Astrocyte of the cerebellum (primary cell): ENCODE results near the gene CMTM3.

Source experiments
- DNase-seq: peaks from one replicate; pipeline ENCODE4 v3.0.0-alpha.2; 2011; ENCODE audit warnings: low read depth
- H3K4me3 ChIP-seq: 2 replicates; pipeline ENCODE4 v1.5.1; 2011; ENCODE audit warnings: mild to moderate bottlenecking, low read depth, low read length, moderate library complexity
- in situ Hi-C: cut with HindIII; loops from 2 replicates; pipeline ENCODE4 v1.10.0; 2017; ENCODE audit warnings: low sequenced_read_pairs
- TF ChIP-seq, protein P1 (sequence below): IDR thresholded peaks from 2 replicates; pipeline ENCODE4 v1.5.1; 2012; ENCODE audit warnings: low read length, low read depth, moderate library complexity, mild to moderate bottlenecking; ENCODE audit errors: missing control alignments

The CMTM3 gene

GRCh38 chr16:66574531-66574930 is 30.0 kb upstream of the CMTM3 start:
- H3K4me3 ChIP-seq, result no peak overlapping the region
- TF ChIP-seq, protein P1, sequence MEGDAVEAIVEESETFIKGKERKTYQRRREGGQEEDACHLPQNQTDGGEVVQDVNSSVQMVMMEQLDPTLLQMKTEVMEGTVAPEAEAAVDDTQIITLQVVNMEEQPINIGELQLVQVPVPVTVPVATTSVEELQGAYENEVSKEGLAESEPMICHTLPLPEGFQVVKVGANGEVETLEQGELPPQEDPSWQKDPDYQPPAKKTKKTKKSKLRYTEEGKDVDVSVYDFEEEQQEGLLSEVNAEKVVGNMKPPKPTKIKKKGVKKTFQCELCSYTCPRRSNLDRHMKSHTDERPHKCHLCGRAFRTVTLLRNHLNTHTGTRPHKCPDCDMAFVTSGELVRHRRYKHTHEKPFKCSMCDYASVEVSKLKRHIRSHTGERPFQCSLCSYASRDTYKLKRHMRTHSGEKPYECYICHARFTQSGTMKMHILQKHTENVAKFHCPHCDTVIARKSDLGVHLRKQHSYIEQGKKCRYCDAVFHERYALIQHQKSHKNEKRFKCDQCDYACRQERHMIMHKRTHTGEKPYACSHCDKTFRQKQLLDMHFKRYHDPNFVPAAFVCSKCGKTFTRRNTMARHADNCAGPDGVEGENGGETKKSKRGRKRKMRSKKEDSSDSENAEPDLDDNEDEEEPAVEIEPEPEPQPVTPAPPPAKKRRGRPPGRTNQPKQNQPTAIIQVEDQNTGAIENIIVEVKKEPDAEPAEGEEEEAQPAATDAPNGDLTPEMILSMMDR, result no peak
- in situ Hi-C loops, result no loop called here
- DNase-seq, result no peak

DNA sequence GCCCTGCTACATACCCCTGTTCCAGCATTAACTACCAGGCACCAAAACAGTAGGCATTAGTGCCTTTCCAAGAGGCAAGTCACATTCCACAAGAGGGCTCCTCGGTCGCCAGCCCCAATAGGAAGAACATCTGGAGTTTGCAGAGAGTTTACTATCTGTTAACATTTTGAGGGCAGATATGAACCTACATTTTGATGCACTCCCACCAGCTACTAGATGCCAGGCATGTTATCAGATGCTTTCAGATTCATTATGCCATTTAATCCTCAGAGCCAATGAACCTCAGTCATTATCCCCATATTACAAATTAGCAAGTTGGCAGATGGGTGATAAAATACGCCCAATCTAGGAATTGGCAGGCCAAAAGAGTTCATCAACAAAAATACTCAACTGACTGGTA is 29.4 kb upstream of the CMTM3 start:
- no peak for DNase-seq
- H3K4me3 ChIP-seq, result no peak overlapping the region
- TF ChIP-seq, protein P1, result no peak
- in situ Hi-C loops, result loop anchor here (25.0 kb wide), 1 partner anchor 163 kb away; no protein-coding TSS in a partner anchor

- in situ Hi-C loops, result loop anchor here (25.0 kb wide), 1 partner anchor 164 kb away; no protein-coding TSS in a partner anchor
- H3K4me3 ChIP-seq, result no peak overlapping the region
- DNase-seq, result no peak
- TF ChIP-seq, protein P1, result no peak
Observed at GRCh38 chr16:66576296-66576695, 28.2 kb upstream of the CMTM3 start.

DNA sequence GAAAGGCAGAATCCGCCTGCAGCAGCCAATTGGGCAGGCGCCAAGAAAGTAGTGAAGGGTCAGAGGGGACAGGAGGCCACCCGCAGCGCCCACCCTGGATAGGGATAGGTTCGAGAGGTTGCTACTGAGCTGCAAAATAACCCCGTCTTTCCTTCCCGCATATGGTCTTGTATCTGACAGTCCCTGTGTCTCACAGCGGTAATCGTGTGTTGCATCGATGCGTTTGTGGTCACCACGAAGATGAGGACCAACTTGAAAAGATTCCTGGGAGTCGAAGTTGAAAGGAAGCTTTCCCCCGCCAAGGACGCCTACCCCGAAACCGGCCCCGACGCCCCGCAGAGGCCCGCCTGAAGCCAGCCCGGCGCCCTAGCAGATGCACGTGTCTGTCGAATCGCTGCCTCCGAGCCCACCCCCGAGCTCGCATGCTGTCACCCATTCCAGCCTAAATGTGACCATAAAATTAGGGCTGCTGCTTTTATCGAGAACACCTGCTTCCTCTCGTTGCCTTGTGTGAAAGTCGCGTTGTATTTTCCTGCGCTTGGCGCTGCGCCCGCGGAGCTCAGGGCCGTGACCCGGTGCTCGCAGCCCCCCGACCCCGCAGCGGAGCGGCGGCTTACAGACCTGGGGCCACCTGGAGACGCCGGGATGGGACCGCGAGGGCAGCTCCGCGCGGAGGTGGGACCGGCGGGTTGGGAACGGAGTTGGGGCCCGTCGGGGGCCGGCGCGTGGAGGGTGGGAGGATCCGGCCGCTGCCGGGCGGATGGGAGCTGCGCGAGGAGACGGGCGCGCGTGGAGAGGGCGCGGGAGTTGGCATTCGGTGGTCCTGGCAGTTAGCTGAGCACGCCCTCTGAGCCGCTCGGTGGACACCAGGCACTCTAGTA is 25.6 kb upstream of the CMTM3 start, which contains the start of gene CMTM2:
Gene CMTM2 (plus strand): TSS at position 813 of the 881 bp plus-strand sequence. CDS start 145 bp downstream, outside the sequence.
- in situ Hi-C loops, result loop anchor here (25.0 kb wide), 1 partner anchor 167 kb away; no protein-coding TSS in a partner anchor
- H3K4me3 ChIP-seq, result no peak within 1 kb of the TSS
- no peak for DNase-seq
- TF ChIP-seq, protein P1, result no peak

DNA sequence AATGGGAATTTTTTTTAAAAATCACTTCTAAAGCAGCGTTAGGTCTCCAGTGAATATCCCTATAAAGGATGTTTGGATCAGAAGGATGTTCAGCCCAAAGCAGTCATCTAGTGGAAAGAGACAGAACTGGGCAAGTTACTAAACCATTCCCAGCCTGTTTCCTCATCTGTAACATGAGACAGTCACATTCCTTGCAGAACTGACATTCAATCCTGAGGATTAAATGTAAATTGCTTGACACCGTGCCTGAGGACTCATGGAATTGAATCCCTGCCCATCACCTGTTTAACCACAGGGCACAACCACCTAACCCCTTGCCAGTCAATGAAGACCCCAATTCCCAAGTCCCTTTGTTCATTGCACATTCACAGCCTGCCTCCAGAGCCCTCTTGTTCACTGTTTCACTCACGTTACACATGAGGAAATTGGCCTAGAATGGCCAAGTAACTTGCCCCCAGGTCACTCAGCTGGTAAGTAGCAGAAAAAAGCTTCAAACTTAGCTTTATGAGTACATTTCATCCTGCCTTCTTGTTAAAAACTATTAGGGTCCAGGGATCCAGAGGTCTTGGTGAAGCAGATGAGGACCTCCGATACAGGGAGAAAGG is 23.8 kb upstream of the CMTM3 start:
- TF ChIP-seq, protein P1, result peak; percentile 39
- no peak overlapping the region for H3K4me3 ChIP-seq
- in situ Hi-C loops, result loop anchor here (25.0 kb wide), 1 partner anchor 168 kb away; no protein-coding TSS in a partner anchor
- DNase-seq, result peak; percentile 60

- TF ChIP-seq, protein P1, result no peak
- in situ Hi-C loops, result loop anchor here (25.0 kb wide), 1 partner anchor 169 kb away; no protein-coding TSS in a partner anchor
- no peak for DNase-seq
- H3K4me3 ChIP-seq, result no peak overlapping the region
Observed at GRCh38 chr16:66581246-66581952, 23.1 kb upstream of the CMTM3 start.
